ENCODE data around the gene ZBTB4.
"Not testable (repeated sequence)": the region's sequence is repeated elsewhere in the genome, so short reads cannot be mapped to it uniquely, and the experiment has no call there.

DNA sequence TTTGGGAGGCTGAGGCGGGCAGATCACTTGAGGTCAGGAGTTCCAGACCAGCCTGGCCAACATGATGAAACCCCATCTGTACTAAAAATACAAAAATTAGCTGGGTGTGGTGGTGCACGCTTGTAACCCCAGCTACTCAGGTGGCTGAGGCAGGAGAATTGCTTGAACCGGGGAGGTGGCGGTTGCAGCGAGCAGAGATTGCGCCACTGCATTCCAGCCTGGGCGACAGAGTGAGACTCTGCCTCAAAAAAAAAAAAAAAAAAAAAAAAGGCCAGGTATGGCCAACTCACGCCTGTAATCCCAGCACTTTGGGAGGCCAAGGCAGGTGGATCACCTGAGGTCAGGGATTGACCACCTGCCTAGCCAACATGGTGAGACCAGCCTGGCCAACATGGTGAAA, 4.7 kb downstream of the ZBTB4 start:
- TF ChIP-seq, protein P1, sequence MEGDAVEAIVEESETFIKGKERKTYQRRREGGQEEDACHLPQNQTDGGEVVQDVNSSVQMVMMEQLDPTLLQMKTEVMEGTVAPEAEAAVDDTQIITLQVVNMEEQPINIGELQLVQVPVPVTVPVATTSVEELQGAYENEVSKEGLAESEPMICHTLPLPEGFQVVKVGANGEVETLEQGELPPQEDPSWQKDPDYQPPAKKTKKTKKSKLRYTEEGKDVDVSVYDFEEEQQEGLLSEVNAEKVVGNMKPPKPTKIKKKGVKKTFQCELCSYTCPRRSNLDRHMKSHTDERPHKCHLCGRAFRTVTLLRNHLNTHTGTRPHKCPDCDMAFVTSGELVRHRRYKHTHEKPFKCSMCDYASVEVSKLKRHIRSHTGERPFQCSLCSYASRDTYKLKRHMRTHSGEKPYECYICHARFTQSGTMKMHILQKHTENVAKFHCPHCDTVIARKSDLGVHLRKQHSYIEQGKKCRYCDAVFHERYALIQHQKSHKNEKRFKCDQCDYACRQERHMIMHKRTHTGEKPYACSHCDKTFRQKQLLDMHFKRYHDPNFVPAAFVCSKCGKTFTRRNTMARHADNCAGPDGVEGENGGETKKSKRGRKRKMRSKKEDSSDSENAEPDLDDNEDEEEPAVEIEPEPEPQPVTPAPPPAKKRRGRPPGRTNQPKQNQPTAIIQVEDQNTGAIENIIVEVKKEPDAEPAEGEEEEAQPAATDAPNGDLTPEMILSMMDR (IDR thresholded peaks at IDR 0.05) = not testable (repeated sequence)
- not testable (repeated sequence) for TF ChIP-seq POLR2A (IDR thresholded peaks at IDR 0.05); POLR2AphosphoS5 (IDR thresholded peaks at IDR 0.05; ENCODE audit: insufficient read depth in 1 of 2, low read depth in 1 of 2)

All from vagina (tissue), 2 donors.